ENCODE data around the gene POLE2.
"Not testable (repeated sequence)": the region's sequence is repeated elsewhere in the genome, so short reads cannot be mapped to it uniquely, and the experiment has no call there.

Gene POLE2, protein sequence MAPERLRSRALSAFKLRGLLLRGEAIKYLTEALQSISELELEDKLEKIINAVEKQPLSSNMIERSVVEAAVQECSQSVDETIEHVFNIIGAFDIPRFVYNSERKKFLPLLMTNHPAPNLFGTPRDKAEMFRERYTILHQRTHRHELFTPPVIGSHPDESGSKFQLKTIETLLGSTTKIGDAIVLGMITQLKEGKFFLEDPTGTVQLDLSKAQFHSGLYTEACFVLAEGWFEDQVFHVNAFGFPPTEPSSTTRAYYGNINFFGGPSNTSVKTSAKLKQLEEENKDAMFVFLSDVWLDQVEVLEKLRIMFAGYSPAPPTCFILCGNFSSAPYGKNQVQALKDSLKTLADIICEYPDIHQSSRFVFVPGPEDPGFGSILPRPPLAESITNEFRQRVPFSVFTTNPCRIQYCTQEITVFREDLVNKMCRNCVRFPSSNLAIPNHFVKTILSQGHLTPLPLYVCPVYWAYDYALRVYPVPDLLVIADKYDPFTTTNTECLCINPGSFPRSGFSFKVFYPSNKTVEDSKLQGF

GRCh38 chr14:49687942-49688700 lies at the start of gene POLE2:
TSS of gene POLE2 (minus strand) at chr14:49688214. CDS start at chr14:49688203, 11 bp downstream.
- DNase-seq, result peak; percentile 70

GRCh38 chr14:49735669-49736068 lies 47.7 kb upstream of the POLE2 start:
- DNase-seq, result not testable (repeated sequence)

- DNase-seq, result no peak
Measured at GRCh38 chr14:49733836-49734235, 45.8 kb upstream of the POLE2 start.

GRCh38 chr14:49732896-49733295 lies 44.9 kb upstream of the POLE2 start:
- no peak for DNase-seq

DNA sequence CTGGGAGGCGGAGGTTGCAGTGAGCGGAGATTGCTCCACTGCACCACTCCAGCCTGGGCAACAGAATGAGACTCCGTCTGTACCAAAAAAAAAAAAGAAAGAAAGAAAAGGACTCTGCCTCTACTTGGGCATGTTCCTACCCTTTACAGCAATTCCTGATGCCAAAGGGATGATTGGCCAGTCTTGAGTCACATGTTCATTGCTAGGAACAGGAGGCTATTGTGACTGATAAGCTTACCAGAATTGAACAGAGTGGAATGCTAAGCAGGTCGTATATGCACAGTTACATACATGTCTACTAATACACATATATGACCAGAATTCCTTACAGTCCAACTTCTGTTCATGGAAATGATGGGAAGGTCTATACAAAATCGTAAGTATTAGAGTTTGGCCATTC lies 39.2 kb upstream of the POLE2 start:
- no peak for DNase-seq

DNA sequence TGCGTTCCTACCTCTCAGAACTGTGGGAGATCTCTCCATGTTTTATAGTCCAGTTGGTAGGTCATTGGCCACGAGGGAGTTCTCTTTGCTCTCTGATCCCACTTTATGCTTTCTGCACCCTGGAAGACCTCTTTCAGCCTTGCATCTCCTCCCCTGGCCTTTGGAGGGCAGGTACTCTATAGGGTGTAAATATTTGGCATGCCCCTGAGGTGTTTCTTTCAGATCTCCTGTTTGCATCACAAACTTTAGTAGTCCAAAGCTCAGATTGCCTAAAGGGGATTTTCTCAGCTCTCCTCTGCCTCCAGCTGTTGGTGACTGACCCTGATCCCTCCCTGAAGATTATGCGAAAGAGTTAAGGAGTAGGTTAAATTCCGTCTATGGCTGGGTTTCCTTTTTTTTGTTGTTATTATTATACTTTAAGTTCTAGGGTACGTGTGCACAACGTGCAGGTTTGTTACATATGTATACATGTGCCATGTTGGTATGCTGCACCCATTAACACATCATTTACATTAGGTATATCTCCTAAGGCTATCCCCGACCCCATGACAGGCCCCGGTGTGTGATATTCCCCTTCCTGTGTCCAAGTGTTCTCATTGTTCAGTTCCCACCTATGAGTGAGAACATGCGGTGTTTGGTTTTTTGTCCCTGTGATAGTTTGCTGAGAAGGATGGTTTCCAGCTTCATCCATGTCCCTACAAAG lies 33.9 kb upstream of the POLE2 start:
- not testable (repeated sequence) for DNase-seq

GRCh38 chr14:49720744-49721143 lies 32.7 kb upstream of the POLE2 start:
- DNase-seq, result no peak

- not testable (repeated sequence) for DNase-seq
Measured at GRCh38 chr14:49710993-49711392, 23.0 kb upstream of the POLE2 start.

DNA sequence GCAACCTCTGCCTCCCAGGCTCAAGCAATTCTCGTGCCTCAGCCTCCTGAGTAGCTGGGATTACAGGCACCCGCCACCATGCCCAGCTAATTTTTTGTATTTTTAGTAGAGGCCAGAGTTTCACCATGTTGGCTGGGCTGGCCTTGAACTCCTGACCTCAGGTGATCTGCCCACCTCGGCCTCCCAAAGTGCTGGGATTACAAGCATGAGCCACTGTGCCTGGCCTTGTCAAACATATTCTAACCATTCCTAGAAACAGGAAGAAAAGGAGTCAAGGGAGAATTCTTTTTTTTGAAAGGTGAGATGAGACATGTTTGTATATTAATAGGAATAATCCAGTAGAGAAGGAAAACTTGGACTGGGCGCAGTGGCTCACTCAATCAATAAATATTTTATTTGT lies 16.5 kb upstream of the POLE2 start:
- DNase-seq, result not testable (repeated sequence)

DNA sequence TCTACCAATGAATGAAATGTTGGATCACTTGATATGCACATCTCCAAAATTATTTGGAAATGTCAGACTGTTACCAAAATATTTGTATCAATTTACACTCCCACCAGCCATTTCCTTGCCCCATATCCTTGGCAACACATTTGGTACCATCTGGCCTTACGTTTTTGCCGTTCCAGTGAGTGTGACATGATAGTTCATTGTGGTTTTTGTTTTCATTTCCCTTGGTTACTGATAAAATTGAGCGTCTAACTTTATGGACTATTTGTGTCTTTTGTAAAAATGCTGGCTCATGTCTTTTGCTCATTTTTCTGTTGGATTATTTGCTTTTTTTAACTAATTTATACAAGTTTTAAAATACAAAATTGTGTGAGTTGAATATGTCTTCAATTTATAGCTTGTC lies 16.0 kb upstream of the POLE2 start:
- DNase-seq, result no peak

DNA sequence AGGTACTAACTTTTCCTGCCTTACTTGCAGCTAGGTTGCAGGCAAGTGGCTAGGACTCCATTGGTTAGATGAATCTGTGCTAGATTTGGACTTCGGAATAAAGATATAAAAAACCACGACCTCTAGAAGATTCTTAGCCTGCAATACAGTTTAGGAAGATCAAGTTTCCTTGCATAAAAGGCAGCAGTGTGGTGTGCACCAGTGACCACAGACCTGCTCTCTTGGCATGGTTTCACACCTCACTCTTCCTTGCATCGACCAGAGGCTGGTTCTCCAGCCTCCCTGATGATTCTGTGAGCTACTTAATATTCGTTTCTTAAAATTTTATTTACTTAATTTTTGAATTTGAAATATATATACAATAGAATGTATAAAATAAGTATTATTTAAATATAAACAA lies 14.7 kb upstream of the POLE2 start:
- no peak for DNase-seq

GRCh38 chr14:49693735-49694124 lies 5.7 kb upstream of the POLE2 start:
- DNase-seq, result not testable (repeated sequence)

- peak; percentile 68 for DNase-seq
Measured at GRCh38 chr14:49692811-49693734, 5.1 kb upstream of the POLE2 start, which contains the start of gene KLHDC1. TSS of gene KLHDC1 (plus strand) at chr14:49693120. CDS start at chr14:49693195, 75 bp downstream.

DNA sequence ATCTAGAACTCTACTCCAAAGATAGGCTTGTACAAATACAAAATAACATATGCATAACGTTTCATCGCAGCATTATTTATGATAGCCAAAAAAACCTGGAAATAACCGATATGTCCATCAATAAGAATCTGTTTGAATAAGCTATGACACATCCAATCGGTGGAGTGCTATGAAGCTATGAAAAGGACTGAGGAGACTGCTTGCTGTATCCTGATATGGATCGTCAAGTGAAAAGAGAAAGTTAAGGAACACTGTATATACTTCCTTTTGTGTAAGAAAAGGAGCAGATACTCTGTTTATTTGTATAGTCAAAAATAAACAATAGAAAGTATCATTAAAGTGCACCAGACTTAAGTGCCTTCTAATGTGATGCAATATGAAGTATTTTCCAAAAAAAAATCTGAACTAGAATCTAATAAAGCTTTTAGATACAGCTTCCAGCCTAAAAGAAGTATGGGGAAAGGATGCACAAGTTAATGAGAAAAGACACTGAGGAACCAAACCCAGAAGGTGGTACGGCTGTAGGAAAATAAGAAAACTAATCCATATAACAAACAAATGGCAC lies 4.3 kb upstream of the POLE2 start:
- no peak for DNase-seq

DNA sequence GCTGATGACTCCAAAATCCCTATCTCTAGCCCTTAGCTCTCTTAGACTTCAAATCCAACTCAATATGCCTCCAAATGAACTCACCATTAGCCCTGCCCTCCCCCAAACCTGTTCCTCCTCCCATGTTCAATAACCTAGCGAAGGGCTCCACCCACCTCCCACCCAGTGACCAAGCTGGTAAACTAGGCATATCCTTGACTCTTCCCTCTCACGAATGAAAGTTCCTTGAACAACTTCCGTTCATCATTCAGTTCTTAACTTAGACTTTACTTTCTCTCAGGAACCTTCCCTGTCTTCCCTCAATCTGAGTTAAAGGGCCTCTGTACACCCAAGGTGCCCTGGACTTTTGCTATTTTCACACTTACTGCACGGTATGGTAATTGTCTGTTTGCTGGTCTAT lies 3.0 kb upstream of the POLE2 start:
- no peak for DNase-seq

GRCh38 chr14:49688701-49689030 lies 652 bp upstream of the POLE2 start:
- DNase-seq, result no peak

- DNase-seq, result no peak
Measured at GRCh38 chr14:49686425-49686824, 1.6 kb downstream of the POLE2 start.

DNA sequence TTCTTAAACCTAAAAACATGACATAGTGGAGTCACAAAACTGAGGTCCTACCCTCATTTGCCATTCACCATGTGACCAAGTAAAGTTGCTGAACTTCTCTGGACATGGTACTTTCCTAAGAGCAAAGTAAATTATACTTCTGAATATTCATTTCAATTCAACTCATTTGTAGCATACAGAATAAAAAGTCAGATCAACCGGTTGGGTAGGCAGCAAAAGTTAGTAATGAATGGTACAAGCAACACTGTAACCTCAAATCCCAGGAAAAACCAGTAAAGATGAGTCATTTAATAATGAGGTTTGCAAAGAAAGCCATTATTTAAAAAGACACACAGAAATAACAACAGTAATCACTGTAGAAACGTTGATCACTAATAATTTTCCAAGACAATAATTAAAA lies 8.7 kb downstream of the POLE2 start:
- no peak for DNase-seq

DNA sequence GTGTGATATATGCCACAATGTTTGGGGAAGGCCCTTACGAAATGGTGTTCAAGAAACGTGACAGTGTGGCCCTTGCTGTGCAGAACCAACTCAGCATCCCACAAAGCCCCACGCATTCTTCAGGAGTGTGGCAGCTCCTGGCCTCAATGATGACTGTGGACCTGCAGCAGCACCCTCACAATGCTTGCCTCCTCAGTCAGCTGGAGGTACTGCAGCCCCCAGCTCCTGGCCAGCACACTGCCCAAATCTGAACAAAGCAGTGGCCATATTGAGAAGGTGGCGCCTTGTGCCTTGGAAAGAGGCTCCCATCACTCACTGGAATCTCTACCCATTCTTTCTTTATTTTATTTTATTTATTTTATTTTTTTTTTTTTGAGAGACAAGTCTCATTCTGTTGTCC lies 10.4 kb downstream of the POLE2 start:
- no peak for DNase-seq

DNA sequence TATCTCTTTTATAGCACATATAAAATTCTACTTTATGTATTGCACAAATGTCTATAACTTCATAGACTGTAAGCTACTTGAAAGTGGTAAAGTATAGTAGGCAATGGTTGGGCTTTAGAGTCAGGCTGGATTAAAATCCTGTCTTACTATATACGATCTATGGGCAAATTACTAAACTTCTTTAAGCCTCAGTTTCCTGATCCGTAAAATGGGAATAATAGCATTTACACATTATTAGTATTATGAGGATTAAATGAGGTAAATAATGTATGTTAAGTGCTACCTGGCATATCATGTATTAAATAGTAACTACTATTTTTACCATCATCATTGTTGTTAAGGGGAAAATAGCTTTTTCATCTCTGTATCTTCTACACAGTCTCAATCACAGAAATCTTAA lies 14.4 kb downstream of the POLE2 start:
- DNase-seq, result no peak

GRCh38 chr14:49670475-49670874 lies 17.5 kb downstream of the POLE2 start:
- no peak for DNase-seq

Measured in COR-L47 (cell line).